Measurements from ENCODE around the gene BHLHE40.

Gene BHLHE40

GRCh38 chr3:4976109-4976508 is 3.1 kb upstream of the BHLHE40 start:
- peak; percentile 39 for DNase-seq (ENCODE audit: low spot score)
- TF ChIP-seq CTCF (IDR thresholded peaks at IDR 0.05; ENCODE audit: extremely low read depth, missing control alignments): peak; percentile 62

- DNase-seq (ENCODE audit: low spot score): peak; percentile 76
- TF ChIP-seq CTCF (IDR thresholded peaks at IDR 0.05; ENCODE audit: extremely low read depth, missing control alignments): no peak
These were observed 2.0 kb upstream of the BHLHE40 start for GRCh38 chr3:4977001-4977852.

GRCh38 chr3:4977853-4978203 is 1.4 kb upstream of the BHLHE40 start:
- DNase-seq (ENCODE audit: low spot score): no peak
- TF ChIP-seq CTCF (IDR thresholded peaks at IDR 0.05; ENCODE audit: extremely low read depth, missing control alignments): no peak

- peak; percentile 88 for DNase-seq (ENCODE audit: low spot score)
- no peak for TF ChIP-seq CTCF (IDR thresholded peaks at IDR 0.05; ENCODE audit: extremely low read depth, missing control alignments)
These were observed 852 bp upstream of the BHLHE40 start for GRCh38 chr3:4978204-4978965.

GRCh38 chr3:4978966-4979427 is 240 bp upstream of the BHLHE40 start:
- peak; percentile 91 for DNase-seq (ENCODE audit: low spot score)
- TF ChIP-seq CTCF (IDR thresholded peaks at IDR 0.05; ENCODE audit: extremely low read depth, missing control alignments): no peak

- DNase-seq (ENCODE audit: low spot score): peak; percentile 72
- TF ChIP-seq CTCF (IDR thresholded peaks at IDR 0.05; ENCODE audit: extremely low read depth, missing control alignments): peak; percentile 85
These were observed 1.3 kb downstream of the BHLHE40 start for GRCh38 chr3:4980229-4981203.
